ENCODE results near the gene EFCAB6.

EFCAB6 gene

GRCh38 chr22:43736651-43737050 lies 75.5 kb downstream of the EFCAB6 start:
- H3K27ac Mint-ChIP-seq: no peak overlapping the region
- no peaks in the 10 kb centered on the region for H3K4me1 Mint-ChIP-seq (ENCODE audit: low read depth in 2 of 2)
- DNase-seq (no peak), ATAC-seq (replicated peaks) (no peak)
- H3K36me3 Mint-ChIP-seq (ENCODE audit: insufficient read depth): no peaks in the 10 kb centered on the region
- no peaks in the 10 kb centered on the region for H3K27me3 Mint-ChIP-seq
- H3K9me3 Mint-ChIP-seq: no peaks in the 10 kb centered on the region
- no peak overlapping the region for H3K4me3 Mint-ChIP-seq

GRCh38 chr22:43734370-43735150 lies 77.5 kb downstream of the EFCAB6 start:
- H3K4me3 Mint-ChIP-seq: no peak overlapping the region
- DNase-seq (no peak), ATAC-seq (replicated peaks) (no peak)
- peaks cover 6 to 15% of the 10 kb centered on the region in 2 donors for H3K27me3 Mint-ChIP-seq
- H3K4me1 Mint-ChIP-seq (ENCODE audit: low read depth in 2 of 2): no peaks in the 10 kb centered on the region
- no peaks in the 10 kb centered on the region for H3K36me3 Mint-ChIP-seq (ENCODE audit: insufficient read depth)
- no peaks in the 10 kb centered on the region for H3K9me3 Mint-ChIP-seq
- H3K27ac Mint-ChIP-seq: no peak overlapping the region

- Mint-ChIP-seq H3K36me3 (ENCODE audit: insufficient read depth) (no peaks in the 10 kb centered on the region), H3K9me3 (no peaks in the 10 kb centered on the region), H3K4me1 (ENCODE audit: low read depth in 2 of 2) (no peaks in the 10 kb centered on the region), H3K4me3 (no peak overlapping the region), H3K27me3 (peaks cover 18 to 29% of the 10 kb centered on the region in 2 donors), H3K27ac (no peak overlapping the region)
- DNase-seq (no peak), ATAC-seq (replicated peaks) (no peak)
These were observed 79.0 kb downstream of the EFCAB6 start for GRCh38 chr22:43733138-43733537.

- Mint-ChIP-seq H3K27me3 (peaks cover 18 to 31% of the 10 kb centered on the region in 2 donors), H3K4me1 (ENCODE audit: low read depth in 2 of 2) (no peaks in the 10 kb centered on the region), H3K9me3 (no peaks in the 10 kb centered on the region), H3K27ac (no peak overlapping the region), H3K36me3 (ENCODE audit: insufficient read depth) (peaks cover 2% of the 10 kb centered on the region), H3K4me3 (no peak overlapping the region)
- no peak for DNase-seq
- no peak for ATAC-seq (replicated peaks)
These were observed 80.1 kb downstream of the EFCAB6 start for GRCh38 chr22:43731988-43732387.

- DNase-seq (no peak), ATAC-seq (replicated peaks) (no peak)
- Mint-ChIP-seq H3K4me1 (ENCODE audit: low read depth in 2 of 2) (no peaks in the 10 kb centered on the region), H3K36me3 (ENCODE audit: insufficient read depth) (peaks cover 2% of the 10 kb centered on the region), H3K27me3 (peaks cover 18 to 31% of the 10 kb centered on the region in 2 donors), H3K9me3 (no peaks in the 10 kb centered on the region), H3K4me3 (no peak overlapping the region), H3K27ac (no peak overlapping the region)
These were observed 85.1 kb downstream of the EFCAB6 start for GRCh38 chr22:43726964-43727543.

GRCh38 chr22:43726322-43726721 lies 85.8 kb downstream of the EFCAB6 start:
- no peak overlapping the region for H3K4me3 Mint-ChIP-seq
- H3K27me3 Mint-ChIP-seq: peaks cover 18 to 31% of the 10 kb centered on the region in 2 donors
- no peak overlapping the region for H3K27ac Mint-ChIP-seq
- H3K36me3 Mint-ChIP-seq (ENCODE audit: insufficient read depth): peaks cover 2% of the 10 kb centered on the region
- ATAC-seq (replicated peaks) (no peak), DNase-seq (no peak)
- no peaks in the 10 kb centered on the region for H3K4me1 Mint-ChIP-seq (ENCODE audit: low read depth in 2 of 2)
- H3K9me3 Mint-ChIP-seq: no peaks in the 10 kb centered on the region

- Mint-ChIP-seq H3K27ac (no peak overlapping the region), H3K9me3 (no peaks in the 10 kb centered on the region), H3K27me3 (peaks cover 4 to 20% of the 10 kb centered on the region in 2 donors), H3K4me1 (ENCODE audit: low read depth in 2 of 2) (no peaks in the 10 kb centered on the region), H3K36me3 (ENCODE audit: insufficient read depth) (peaks cover 2% of the 10 kb centered on the region), H3K4me3 (no peak overlapping the region)
- DNase-seq (no peak), ATAC-seq (replicated peaks) (no peak)
These were observed 88.3 kb downstream of the EFCAB6 start for GRCh38 chr22:43723816-43724215.

GRCh38 chr22:43722444-43722843 lies 89.7 kb downstream of the EFCAB6 start:
- DNase-seq (no peak), ATAC-seq (replicated peaks) (no peak)
- no peak overlapping the region for H3K27ac Mint-ChIP-seq
- peaks cover 0 to 11% of the 10 kb centered on the region in 2 donors for H3K27me3 Mint-ChIP-seq
- H3K36me3 Mint-ChIP-seq (ENCODE audit: insufficient read depth): peaks cover 2% of the 10 kb centered on the region
- no peaks in the 10 kb centered on the region for H3K4me1 Mint-ChIP-seq (ENCODE audit: low read depth in 2 of 2)
- H3K4me3 Mint-ChIP-seq: no peak overlapping the region
- H3K9me3 Mint-ChIP-seq: no peaks in the 10 kb centered on the region

GRCh38 chr22:43720716-43721115 lies 91.4 kb downstream of the EFCAB6 start:
- Mint-ChIP-seq H3K36me3 (ENCODE audit: insufficient read depth) (no peaks in the 10 kb centered on the region), H3K27me3 (peaks cover 0 to 11% of the 10 kb centered on the region in 2 donors), H3K4me1 (ENCODE audit: low read depth in 2 of 2) (no peaks in the 10 kb centered on the region), H3K9me3 (no peaks in the 10 kb centered on the region), H3K27ac (no peak overlapping the region), H3K4me3 (no peak overlapping the region)
- ATAC-seq (replicated peaks) (no peak), DNase-seq (no peak)

- Mint-ChIP-seq H3K4me1 (ENCODE audit: low read depth in 2 of 2) (no peaks in the 10 kb centered on the region), H3K27ac (no peak overlapping the region)
These were observed 98.0 kb downstream of the EFCAB6 start for GRCh38 chr22:43714104-43714503.

GRCh38 chr22:43711681-43712080 lies 100.4 kb downstream of the EFCAB6 start:
- no peaks in the 10 kb centered on the region for H3K36me3 Mint-ChIP-seq (ENCODE audit: insufficient read depth)
- no peak overlapping the region for H3K4me3 Mint-ChIP-seq
- H3K9me3 Mint-ChIP-seq: no peaks in the 10 kb centered on the region
- no peak overlapping the region for H3K27ac Mint-ChIP-seq
- DNase-seq (no peak), ATAC-seq (replicated peaks) (no peak)
- H3K27me3 Mint-ChIP-seq: peaks cover 16 to 21% of the 10 kb centered on the region in 2 donors
- no peaks in the 10 kb centered on the region for H3K4me1 Mint-ChIP-seq (ENCODE audit: low read depth in 2 of 2)

More at GRCh38 chr22:43714104-43714503, 98.0 kb downstream of the EFCAB6 start:
- DNase-seq: no peak
- Mint-ChIP-seq H3K4me3 (no peak overlapping the region), H3K9me3 (no peaks in the 10 kb centered on the region), H3K36me3 (ENCODE audit: insufficient read depth) (no peaks in the 10 kb centered on the region), H3K27me3 (peaks cover 6% of the 10 kb centered on the region in 2 donors)
- ATAC-seq (replicated peaks): no peak

GRCh38 chr22:43707648-43708047 lies 104.5 kb downstream of the EFCAB6 start:
- no peak for DNase-seq
- Mint-ChIP-seq H3K36me3 (ENCODE audit: insufficient read depth) (no peaks in the 10 kb centered on the region), H3K27me3 (peaks cover 32 to 42% of the 10 kb centered on the region in 2 donors), H3K4me3 (no peak overlapping the region), H3K27ac (no peak overlapping the region), H3K4me1 (ENCODE audit: low read depth in 2 of 2) (no peaks in the 10 kb centered on the region), H3K9me3 (peaks cover 4 to 8% of the 10 kb centered on the region in 2 donors)
- no peak for ATAC-seq (replicated peaks)

- ATAC-seq (replicated peaks) (no peak), DNase-seq (no peak)
- no peaks in the 10 kb centered on the region for H3K4me1 Mint-ChIP-seq (ENCODE audit: low read depth in 2 of 2)
- no peak overlapping the region for H3K4me3 Mint-ChIP-seq
- H3K36me3 Mint-ChIP-seq (ENCODE audit: insufficient read depth): no peaks in the 10 kb centered on the region
- peaks cover 32 to 42% of the 10 kb centered on the region in 2 donors for H3K27me3 Mint-ChIP-seq
- peaks cover 4 to 8% of the 10 kb centered on the region in 2 donors for H3K9me3 Mint-ChIP-seq
- no peak overlapping the region for H3K27ac Mint-ChIP-seq
These were observed 105.4 kb downstream of the EFCAB6 start for GRCh38 chr22:43706571-43707328.

All from effector memory CD8-positive, alpha-beta T cell (primary cell).